Liver (tissue), 9 donors: ENCODE data around the gene MGAT1. TPM values are rescaled to one million over a fixed set of nuclear protein-coding genes. Genes with fewer than 3 reads are reported as not detected.

ENCODE experiments used
- DNase-seq: peaks from one replicate; pipeline ENCODE4 v3.0.0-alpha.2; 2017; ENCODE audit warnings: low spot score
- H3K27ac ChIP-seq, 2 donors: one replicate each; pipeline ENCODE4 v1.7.0; 2013; ENCODE audit warnings: inconsistent platforms in 2 of 2, low read length in 2 of 2, control low read depth in 1 of 2, low read depth in 1 of 2, mild to moderate bottlenecking in 1 of 2
- H3K27me3 ChIP-seq, 4 donors: one replicate each; pipeline versions ENCODE4 v1.6.1 to v1.7.0; 2013; ENCODE audit warnings: low read length in 3 of 4, inconsistent platforms in 1 of 4, mild to moderate bottlenecking in 1 of 4, moderate library complexity in 1 of 4; ENCODE audit not compliant: control insufficient read depth in 4 of 4, insufficient read depth in 4 of 4
- H3K36me3 ChIP-seq, 4 donors: one replicate each; pipeline versions ENCODE4 v1.6.1 to v1.7.0; 2013; ENCODE audit warnings: low read length in 3 of 4, mild to moderate bottlenecking in 3 of 4, low read depth in 1 of 4, moderate library complexity in 1 of 4; ENCODE audit not compliant: control insufficient read depth in 4 of 4, insufficient read depth in 3 of 4
- H3K4me1 ChIP-seq, 4 donors: one replicate each; pipeline versions ENCODE4 v1.6.1 to v1.7.0; 2013; ENCODE audit warnings: low read length in 3 of 4, mild to moderate bottlenecking in 3 of 4, moderate library complexity in 1 of 4; ENCODE audit not compliant: control insufficient read depth in 4 of 4, insufficient read depth in 4 of 4
- H3K4me3 ChIP-seq, 3 donors: one replicate each; pipeline versions ENCODE4 v1.6.1 to v1.7.0; 2013; ENCODE audit warnings: low read length in 3 of 3, control low read depth in 1 of 3, low read depth in 1 of 3, mild to moderate bottlenecking in 1 of 3
- H3K9ac ChIP-seq, 2 donors: one replicate each; pipeline ENCODE4 v1.7.0; 2013; ENCODE audit warnings: low read length in 2 of 2, mild to moderate bottlenecking in 2 of 2, moderate library complexity in 2 of 2, control low read depth in 1 of 2, low read depth in 1 of 2
- H3K9me3 ChIP-seq, 4 donors: one replicate each; pipeline versions ENCODE4 v1.6.1 to v1.7.0; 2013; ENCODE audit warnings: low read length in 3 of 4; ENCODE audit not compliant: control insufficient read depth in 4 of 4
- ATF3 ChIP-seq: IDR thresholded peaks from 2 replicates; pipeline ENCODE4 v1.6.1; 2016; ENCODE audit warnings: antibody characterized with exemption
- EGR1 ChIP-seq, 2 donors: IDR thresholded peaks; 2 replicates each; pipeline ENCODE4 v1.6.1; 2016 to 2018; ENCODE audit warnings: antibody characterized with exemption in 2 of 2, low read depth in 2 of 2
- FOXA1 ChIP-seq: IDR thresholded peaks from 2 replicates; pipeline ENCODE4 v1.6.1; 2016; ENCODE audit warnings: antibody characterized with exemption
- GABPA ChIP-seq, 2 donors: IDR thresholded peaks in 1 of 2; conservative IDR thresholded peaks in 1 of 2; 2 replicates each; pipeline ENCODE4 v1.6.1; 2016; ENCODE audit warnings: antibody characterized with exemption in 2 of 2, mild to moderate bottlenecking in 1 of 2, moderate library complexity in 1 of 2
- HNF4A ChIP-seq, 2 donors: conservative IDR thresholded peaks; 2 replicates each; pipeline ENCODE4 v1.6.1; 2016; ENCODE audit warnings: antibody characterized with exemption in 2 of 2, mild to moderate bottlenecking in 2 of 2
- NR2F2 ChIP-seq: IDR thresholded peaks from 2 replicates; pipeline ENCODE4 v1.6.1; 2016; ENCODE audit warnings: antibody characterized with exemption
- REST ChIP-seq: IDR thresholded peaks from 2 replicates; pipeline ENCODE4 v1.6.1; 2016; ENCODE audit warnings: antibody characterized with exemption, mild to moderate bottlenecking
- RXRA ChIP-seq, 2 donors: IDR thresholded peaks; 2 replicates each; pipeline ENCODE4 v1.6.1; 2017 to 2018; ENCODE audit warnings: antibody characterized with exemption in 2 of 2, mild to moderate bottlenecking in 1 of 2
- WGBS: extraction: QIAGEN DNeasy Blood & Tissue Kit; methylation state at CpG from one replicate; pipeline ENCODE4 v1.1.7; 2013; 5-methylcytosine and 5-hydroxymethylcytosine counted together
- polyA plus RNA-seq, 2 donors: library from polyadenylated mRNA; stranded (reverse) in 1 of 2; unstranded in 1 of 2; fragments of 200-250 nt in 1 of 2; fragments of >200 nt in 1 of 2; fragmentation: Nextera tagmentation in 1 of 2; extraction: Ambion mirVana in 1 of 2; gene quantifications; one replicate each; pipeline versions ENCODE4 v1.2.1 to v1.2.3, GENCODE V29; 2013 to 2015
- total RNA-seq, 2 donors: library from RNA; depleted of rRNA; stranded (reverse); fragments of >200 nt; gene quantifications; one replicate each; pipeline ENCODE4 v1.2.3, GENCODE V29; 2014
- donor health status: healthy.
- donor health status: healthy.
- donor health status: healthy.
- donor health status: healthy.
- donor health status: healthy.

Gene MGAT1
- total and polyA plus RNA-seq, 4 donors = 73.0 to 125 (median 97.7) TPM

DNA sequence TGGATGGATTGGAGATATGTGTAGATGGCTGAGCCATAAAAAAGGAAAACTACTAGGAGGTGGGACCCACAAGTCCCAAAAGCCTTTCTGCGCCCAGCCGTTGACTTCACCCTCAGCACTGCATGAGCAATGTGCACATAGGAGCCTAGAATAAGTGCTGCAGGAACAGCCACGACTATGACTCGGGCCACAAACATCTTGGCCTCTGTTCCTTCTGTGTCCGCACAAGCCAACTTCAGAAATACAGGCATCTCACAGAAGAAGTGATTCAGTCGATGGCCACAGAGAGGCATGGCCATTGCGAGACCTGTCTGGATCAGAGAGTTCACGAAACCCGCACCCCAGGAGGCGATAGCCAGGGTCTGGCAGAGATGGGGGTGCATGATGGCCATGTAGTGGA lies 63.3 kb downstream of the MGAT1 start:
- Histone ChIP-seq H3K4me1 (no peaks in the 10 kb centered on the region), H3K9me3 (no peaks in the 10 kb centered on the region), H3K27me3 (peaks cover 0 to 11% (median 4%) of the 10 kb centered on the region in 4 donors), H3K36me3 (no peaks in the 10 kb centered on the region), H3K9ac (no peak overlapping the region), H3K27ac (no peak overlapping the region), H3K4me3 (no peak overlapping the region)
- 89% methylated on average over 10 of the region's 10 CpGs for WGBS
- DNase-seq = no peak
- TF ChIP-seq EGR1 (IDR thresholded peaks at IDR 0.05; ENCODE audit: low read depth in 2 of 2) = no peak
- TF ChIP-seq RXRA (IDR thresholded peaks at IDR 0.05) = no peak
- TF ChIP-seq REST = no peak

DNA sequence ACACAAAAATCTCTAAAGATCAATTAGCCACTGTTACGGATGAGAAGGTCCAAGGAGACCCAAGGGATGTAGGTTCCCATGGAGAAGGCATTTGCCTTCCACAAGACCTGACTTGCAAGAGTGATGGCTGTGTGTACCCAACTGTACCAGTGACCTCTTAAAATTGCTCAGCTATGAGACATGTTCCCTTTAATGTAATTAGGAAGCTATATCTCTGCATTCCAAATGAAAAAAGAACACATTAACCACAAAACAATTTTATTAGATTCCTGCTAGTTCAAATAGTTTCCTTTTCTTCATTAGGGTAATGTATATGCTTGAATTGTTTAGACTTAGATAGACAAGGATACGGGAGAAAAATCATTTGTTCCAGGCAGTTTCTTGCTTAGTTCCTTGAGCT lies 66.1 kb downstream of the MGAT1 start:
- Histone ChIP-seq H3K9me3 (no peaks in the 10 kb centered on the region), H3K27me3 (peaks cover 0 to 8% (median 4%) of the 10 kb centered on the region in 4 donors), H3K9ac (no peak overlapping the region), H3K4me1 (no peaks in the 10 kb centered on the region), H3K36me3 (no peaks in the 10 kb centered on the region), H3K4me3 (no peak overlapping the region), H3K27ac (no peak overlapping the region)
- WGBS = 73% methylated on average over 2 of the region's 2 CpGs
- no peak for DNase-seq
- TF ChIP-seq NR2F2 = no peak
- no peak for TF ChIP-seq FOXA1
- no peak for TF ChIP-seq GABPA (IDR thresholded peaks at IDR 0.05 in 1 of 2, conservative IDR thresholded peaks at IDR 0.05 in 1 of 2)
- no peak for TF ChIP-seq RXRA (IDR thresholded peaks at IDR 0.05)
- TF ChIP-seq HNF4A (conservative IDR thresholded peaks at IDR 0.05) = no peak
- TF ChIP-seq ATF3 = no peak

Other genes starting within 250 kb of the MGAT1 start
- not detected for gene SCGB3A1, start 211.3 kb downstream of the MGAT1 start, total RNA-seq
- 1 to 10 TPM; 1.5 TPM for gene SCGB3A1, start 211.3 kb downstream of the MGAT1 start, polyA plus RNA-seq
- 10 to 100 TPM in 1 of 2 donors, 1 to 10 TPM in 1; 8.7 to 19.9 TPM for gene FLT4, start 153.2 kb downstream of the MGAT1 start, total RNA-seq
- gene FLT4, start 153.2 kb downstream of the MGAT1 start, polyA plus RNA-seq = 1 to 10 TPM; 2.0 to 6.5 TPM
- not detected for gene OR2Y1, start 62.7 kb downstream of the MGAT1 start, total RNA-seq
- not detected for gene OR2Y1, start 62.7 kb downstream of the MGAT1 start, polyA plus RNA-seq
- 1 to 10 TPM; 7.9 to 8.8 TPM for gene ZFP62, start 58.5 kb upstream of the MGAT1 start, total RNA-seq
- 1 to 10 TPM; 3.4 to 3.5 TPM for gene ZFP62, start 58.5 kb upstream of the MGAT1 start, polyA plus RNA-seq
- under 1 TPM; 0.14 to 0.67 TPM for gene BTNL8, start 96.4 kb upstream of the MGAT1 start, total RNA-seq
- gene BTNL8, start 96.4 kb upstream of the MGAT1 start, polyA plus RNA-seq = under 1 TPM; 0.49 to 0.63 TPM
- gene BTNL3, start 186.0 kb upstream of the MGAT1 start, total RNA-seq = under 1 TPM in 1 of 2 donors, not detected in 1; 0.19 TPM
- under 1 TPM in 1 of 2 donors, not detected in 1; 0.08 TPM for gene BTNL3, start 186.0 kb upstream of the MGAT1 start, polyA plus RNA-seq
- gene BTNL9, start 237.5 kb upstream of the MGAT1 start, total RNA-seq = 10 to 100 TPM in 1 of 2 donors, 1 to 10 TPM in 1; 1.4 to 12.0 TPM
- 1 to 10 TPM; 4.6 to 4.8 TPM for gene BTNL9, start 237.5 kb upstream of the MGAT1 start, polyA plus RNA-seq